Fibroblast of the aortic adventitia (primary cell): ENCODE measurements around the gene SON. TPM values are rescaled to one million over a fixed set of nuclear protein-coding genes. Genes with fewer than 3 reads are reported as not detected.

Experiments used
- DNase-seq: peaks from one replicate; pipeline ENCODE4 v3.0.0-alpha.2; 2010; ENCODE audit warnings: low read depth
- H3K4me3 ChIP-seq: 2 replicates; pipeline ENCODE4 v1.5.1; 2011; ENCODE audit warnings: low read depth, mild to moderate bottlenecking, control low read depth, low read length, moderate library complexity
- total RNA-seq: library from RNA; depleted of rRNA; stranded (reverse); fragments of >200 nt; gene quantifications from 2 replicates; pipeline ENCODE4 v1.2.3, GENCODE V29; 2012; ENCODE audit warnings: low replicate concordance
- TF ChIP-seq, protein P1 (sequence below): IDR thresholded peaks from 2 replicates; pipeline ENCODE4 v1.5.1; 2011; ENCODE audit warnings: mild to moderate bottlenecking, low read length, control low read depth, inconsistent platforms; ENCODE audit not compliant: insufficient read depth

SON gene
- total RNA-seq, 1 donor: 138 TPM

DNA sequence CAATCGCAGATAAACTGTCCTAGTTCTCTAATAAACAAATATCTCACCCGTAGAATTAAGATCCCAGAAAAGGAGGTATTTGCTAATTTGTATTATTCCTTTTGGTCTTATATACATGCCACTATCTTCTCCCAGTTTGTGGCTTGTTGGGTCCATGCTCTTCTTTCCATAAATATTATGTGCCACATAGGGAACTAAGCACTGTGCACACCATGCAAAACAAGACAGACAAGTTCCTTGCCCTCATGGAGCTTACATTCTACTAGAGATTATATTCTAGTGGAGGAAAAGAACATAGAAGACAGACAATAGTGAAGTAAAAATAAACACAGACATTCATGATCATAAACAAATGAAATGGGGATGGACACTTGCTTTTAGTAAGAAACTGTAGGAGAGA is 5.6 kb upstream of the SON start:
- DNase-seq: no peak
- TF ChIP-seq, protein P1, sequence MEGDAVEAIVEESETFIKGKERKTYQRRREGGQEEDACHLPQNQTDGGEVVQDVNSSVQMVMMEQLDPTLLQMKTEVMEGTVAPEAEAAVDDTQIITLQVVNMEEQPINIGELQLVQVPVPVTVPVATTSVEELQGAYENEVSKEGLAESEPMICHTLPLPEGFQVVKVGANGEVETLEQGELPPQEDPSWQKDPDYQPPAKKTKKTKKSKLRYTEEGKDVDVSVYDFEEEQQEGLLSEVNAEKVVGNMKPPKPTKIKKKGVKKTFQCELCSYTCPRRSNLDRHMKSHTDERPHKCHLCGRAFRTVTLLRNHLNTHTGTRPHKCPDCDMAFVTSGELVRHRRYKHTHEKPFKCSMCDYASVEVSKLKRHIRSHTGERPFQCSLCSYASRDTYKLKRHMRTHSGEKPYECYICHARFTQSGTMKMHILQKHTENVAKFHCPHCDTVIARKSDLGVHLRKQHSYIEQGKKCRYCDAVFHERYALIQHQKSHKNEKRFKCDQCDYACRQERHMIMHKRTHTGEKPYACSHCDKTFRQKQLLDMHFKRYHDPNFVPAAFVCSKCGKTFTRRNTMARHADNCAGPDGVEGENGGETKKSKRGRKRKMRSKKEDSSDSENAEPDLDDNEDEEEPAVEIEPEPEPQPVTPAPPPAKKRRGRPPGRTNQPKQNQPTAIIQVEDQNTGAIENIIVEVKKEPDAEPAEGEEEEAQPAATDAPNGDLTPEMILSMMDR: no peak
- no peak overlapping the region for H3K4me3 ChIP-seq

DNA sequence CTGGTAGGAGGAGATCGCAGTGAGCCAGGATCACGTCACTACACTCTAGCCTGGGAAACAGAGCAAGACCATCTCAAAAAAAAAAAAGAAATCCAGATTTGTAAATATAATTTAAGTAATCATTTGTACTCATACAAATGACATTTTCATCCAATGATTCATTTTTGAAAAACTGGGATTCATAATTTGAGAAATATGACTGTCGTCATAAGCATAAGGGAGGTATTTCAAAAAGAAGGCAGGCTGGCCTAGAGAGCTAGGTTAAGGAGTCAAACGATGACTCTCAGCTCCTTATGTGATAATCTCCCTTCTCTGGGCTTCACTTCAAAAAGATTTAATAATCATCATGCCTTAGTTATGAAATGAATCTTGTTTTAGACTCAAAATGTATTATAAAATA is 3.2 kb upstream of the SON start:
- TF ChIP-seq, protein P1: no peak
- peak; percentile 44 for DNase-seq
- H3K4me3 ChIP-seq: no peak overlapping the region

DNA sequence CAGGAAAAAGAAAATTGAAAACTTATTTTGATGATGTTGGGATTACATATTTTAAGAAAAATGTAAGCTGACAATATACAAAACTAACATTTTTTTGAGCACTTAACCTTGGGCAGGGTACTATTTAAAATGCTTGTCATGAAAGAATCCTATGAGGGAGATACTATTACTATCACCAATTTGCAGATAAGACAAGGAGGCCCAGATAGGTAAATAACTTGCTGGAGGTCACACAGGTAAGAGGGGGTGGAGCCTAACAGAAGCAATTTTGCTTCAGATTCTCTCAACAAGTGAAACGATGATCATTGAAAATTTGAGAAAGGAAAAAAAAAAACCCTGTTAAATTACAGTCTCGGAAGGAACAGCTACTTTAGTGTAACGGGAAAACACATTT is 2.1 kb upstream of the SON start:
- no peak for DNase-seq
- H3K4me3 ChIP-seq: peak overlapping the region; percentile 94
- TF ChIP-seq, protein P1: no peak

- TF ChIP-seq, protein P1: no peak
- DNase-seq: peak; percentile 18
- H3K4me3 ChIP-seq: peak overlapping the region; percentile 94
Measured at GRCh38 chr21:33541105-33541711, 1.6 kb upstream of the SON start.

GRCh38 chr21:33541756-33542639 is 840 bp upstream of the SON start, which contains the start of gene GART:
GART (minus strand) TSS chr21:33542117; CDS start chr21:33539315, 2,802 bp downstream.
- TF ChIP-seq, protein P1: no peak
- peak; percentile 63 for DNase-seq

DNA sequence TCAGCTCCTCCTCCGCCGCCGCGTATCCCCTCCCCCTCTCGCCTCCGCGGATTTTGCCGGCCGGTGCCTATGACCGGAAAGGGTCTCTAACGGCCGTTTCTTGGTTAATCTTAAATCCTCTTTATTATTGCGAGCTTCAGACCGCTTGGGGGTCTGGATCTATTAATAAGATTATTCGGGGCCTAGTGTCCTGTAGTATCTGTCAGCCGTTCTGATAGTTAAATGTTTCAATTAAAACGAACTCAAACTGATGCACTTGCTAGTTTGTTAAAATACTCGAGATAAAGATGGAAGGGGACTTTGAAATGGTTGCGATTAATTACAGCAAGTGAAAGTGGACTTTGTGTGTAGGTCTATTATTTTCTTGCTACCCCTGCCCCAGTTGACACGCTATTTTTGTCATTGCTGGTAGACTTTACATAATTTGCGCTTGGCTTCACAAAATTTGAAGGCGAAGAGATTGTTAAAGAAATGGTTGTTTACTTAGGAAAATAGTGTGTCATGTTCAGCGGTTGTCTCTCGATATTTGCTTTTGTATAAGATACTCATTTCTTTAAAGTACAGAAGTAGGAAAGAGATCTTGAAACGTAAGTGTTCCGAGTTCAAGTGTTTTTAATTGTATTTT is 779 bp downstream of the SON start:
- TF ChIP-seq, protein P1: no peak
- H3K4me3 ChIP-seq: peak overlapping the region; percentile 75
- DNase-seq: no peak

More at GRCh38 chr21:33541756-33542639, 840 bp upstream of the SON start, which contains the start of gene GART:
- peak within 1 kb of the TSS; percentile 94 for H3K4me3 ChIP-seq
